H1 (cell line): ENCODE results near the gene FRMD4A.

Experiments used
- CEBPB ChIP-seq: IDR thresholded peaks from 2 replicates; pipeline ENCODE4 v1.6.1; 2012; ENCODE audit warnings: low read depth, low read length
- CTCF ChIP-seq, 3 experiments: IDR thresholded peaks; 1 replicate in 2 of 3; 2 replicates in 1 of 3; pipeline versions ENCODE4 v1.5.1 to v1.6.1; 2011; ENCODE audit warnings: low read length in 3 of 3, mild to moderate bottlenecking in 3 of 3, inconsistent platforms in 2 of 3, low read depth in 1 of 3, moderate library complexity in 1 of 3; ENCODE audit not compliant: insufficient read depth in 1 of 3; ENCODE audit errors: control extremely low read depth in 1 of 3
- EP300 ChIP-seq, 2 experiments: IDR thresholded peaks; 1 replicate in 1 of 2; 2 replicates in 1 of 2; pipeline ENCODE4 v1.6.1; 2011 to 2012; ENCODE audit warnings: low read depth in 2 of 2, low read length in 2 of 2, mild to moderate bottlenecking in 2 of 2, borderline replicate concordance in 1 of 2, inconsistent platforms in 1 of 2, moderate library complexity in 1 of 2
- EZH2 ChIP-seq: fragments of 200-600 bp; sonication (generic); IDR thresholded peaks from 2 replicates; pipeline ENCODE4 v1.7.1; 2012; ENCODE audit warnings: low read depth, mild to moderate bottlenecking, moderate library complexity, low read length, inconsistent platforms; ENCODE audit not compliant: severe bottlenecking
- JUND ChIP-seq: IDR thresholded peaks from 2 replicates; pipeline ENCODE4 v1.6.1; 2011; ENCODE audit warnings: mild to moderate bottlenecking, improper control_type of control experiment, low read length
- KDM1A ChIP-seq: fragments of 200-600, 300-600 bp; sonication (generic); IDR thresholded peaks from 2 replicates; pipeline ENCODE4 v1.7.1; 2016; ENCODE audit warnings: mild to moderate bottlenecking, low read length, borderline replicate concordance
- KDM5A ChIP-seq: fragments of 200-600 bp; IDR thresholded peaks from 2 replicates; pipeline ENCODE4 v1.7.1; 2012; ENCODE audit warnings: mild to moderate bottlenecking, low read length, inconsistent platforms, mixed read lengths
- POLR2A ChIP-seq, 2 experiments: IDR thresholded peaks; 1 replicate in 1 of 2; 2 replicates in 1 of 2; pipeline ENCODE4 v1.6.1; 2011; ENCODE audit warnings: low read depth in 2 of 2, low read length in 2 of 2, mild to moderate bottlenecking in 2 of 2; ENCODE audit errors: control extremely low read depth in 1 of 2
- POLR2AphosphoS5 ChIP-seq: IDR thresholded peaks from 2 replicates; pipeline ENCODE4 v1.6.1; 2011; ENCODE audit warnings: low read depth, low read length
- RFX5 ChIP-seq: IDR thresholded peaks from 2 replicates; pipeline ENCODE4 v1.6.1; 2011; ENCODE audit warnings: low read depth, low read length, improper control_type of control experiment, borderline replicate concordance
- TBP ChIP-seq: IDR thresholded peaks from 2 replicates; pipeline ENCODE4 v1.6.1; 2011; ENCODE audit warnings: low read depth, low read length, improper control_type of control experiment
- TEAD4 ChIP-seq: IDR thresholded peaks from 2 replicates; pipeline ENCODE4 v1.6.1; 2012; ENCODE audit warnings: low read depth, low read length, inconsistent platforms, mixed read lengths
- ZNF274 ChIP-seq: IDR thresholded peaks from 2 replicates; pipeline ENCODE4 v1.7.0; 2012; ENCODE audit warnings: low read length, borderline replicate concordance; ENCODE audit errors: extremely low read depth

DNA sequence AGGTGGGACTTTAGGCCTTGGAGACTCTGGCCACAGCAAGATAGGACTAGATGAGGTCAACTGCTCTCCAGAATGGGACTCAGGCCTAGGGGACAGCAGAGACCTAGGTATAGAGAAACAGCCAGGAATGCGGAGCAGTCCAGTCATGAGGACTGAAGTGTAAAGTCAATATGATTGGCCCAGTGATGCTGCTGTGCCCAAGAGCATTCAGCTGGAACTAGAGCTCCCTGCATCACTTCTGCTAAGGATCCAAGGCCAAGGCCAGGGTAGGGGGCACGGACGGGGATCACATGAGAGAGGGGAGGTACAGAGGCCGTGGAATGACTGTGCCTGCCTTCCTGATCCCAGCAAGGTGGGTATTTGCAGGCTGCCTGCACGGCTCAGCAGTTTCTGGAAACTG is 237.9 kb downstream of the FRMD4A start:
- TF ChIP-seq POLR2AphosphoS5 (no peak), POLR2A (IDR thresholded peaks at IDR 0.05; ENCODE audit: control extremely low read depth in 1 of 2, low read depth in 2 of 2, low read length in 2 of 2) (no peak), TBP (no peak), CTCF (IDR thresholded peaks at IDR 0.05; ENCODE audit: control extremely low read depth in 1 of 3, insufficient read depth in 1 of 3, low read depth in 1 of 3, low read length in 3 of 3) (no peak), EP300 (IDR thresholded peaks at IDR 0.05; ENCODE audit: borderline replicate concordance in 1 of 2, low read depth in 2 of 2, low read length in 2 of 2) (no peak), RFX5 (no peak), EZH2 (no peak), ZNF274 (no peak), TEAD4 (no peak), CEBPB (no peak), JUND (no peak), KDM5A (no peak), KDM1A (no peak)
